Endodermal cell (in vitro differentiated cells): ENCODE data around the gene TBC1D20. TPM values are rescaled to one million over a fixed set of nuclear protein-coding genes. Genes with fewer than 3 reads are reported as not detected.
"Not testable (repeated sequence)": the region's sequence is repeated elsewhere in the genome, so short reads cannot be mapped to it uniquely, and the experiment has no call there.

Source experiments
- DNase-seq: peaks from one replicate; pipeline ENCODE4 v3.0.0-alpha.2; 2017
- H3K27ac ChIP-seq: 2 replicates; pipeline ENCODE4 v1.5.1; 2013; ENCODE audit warnings: mild to moderate bottlenecking, low read depth, low read length, moderate library complexity
- H3K27me3 ChIP-seq: 2 replicates; pipeline ENCODE4 v1.6.1; 2013; ENCODE audit warnings: mild to moderate bottlenecking, low read length, moderate library complexity; ENCODE audit not compliant: insufficient read depth, control insufficient read depth, poor library complexity, severe bottlenecking
- H3K36me3 ChIP-seq: 2 replicates; pipeline ENCODE4 v1.7.0; 2013; ENCODE audit warnings: mild to moderate bottlenecking, low read length, moderate library complexity; ENCODE audit not compliant: control insufficient read depth, insufficient read depth
- H3K4me1 ChIP-seq: one replicate; pipeline ENCODE4 v1.7.0; 2013; ENCODE audit warnings: low read length; ENCODE audit not compliant: control insufficient read depth, insufficient read depth
- H3K4me3 ChIP-seq: 2 replicates; pipeline ENCODE4 v1.5.1; 2013; ENCODE audit warnings: mild to moderate bottlenecking, low read length, moderate library complexity
- H3K9ac ChIP-seq: 2 replicates; pipeline ENCODE4 v1.6.1; 2013; ENCODE audit warnings: mild to moderate bottlenecking, low read length, moderate library complexity; ENCODE audit not compliant: poor library complexity, severe bottlenecking; ENCODE audit errors: extremely low read depth
- H3K9me3 ChIP-seq: 2 replicates; pipeline ENCODE4 v1.6.1; 2013; ENCODE audit warnings: mild to moderate bottlenecking, low read length, moderate library complexity; ENCODE audit not compliant: control insufficient read depth
- H3K27ac Mint-ChIP-seq: 2 replicates; pipeline ENCODE4 v1.8.0; 2020; ENCODE audit warnings: mixed read lengths
- H3K27me3 Mint-ChIP-seq: 2 replicates; pipeline ENCODE4 v1.8.0; 2021; ENCODE audit warnings: mild to moderate bottlenecking, mixed read lengths; ENCODE audit not compliant: insufficient read depth
- H3K36me3 Mint-ChIP-seq: 2 replicates; pipeline ENCODE4 v1.8.0; 2020; ENCODE audit warnings: low read depth, mixed read lengths
- H3K4me1 Mint-ChIP-seq: 2 replicates; pipeline ENCODE4 v1.8.0; 2020; ENCODE audit warnings: mixed read lengths
- H3K4me3 Mint-ChIP-seq: 2 replicates; pipeline ENCODE4 v1.8.0; 2020; ENCODE audit warnings: mild to moderate bottlenecking, moderate library complexity, mixed read lengths
- H3K9me3 Mint-ChIP-seq: 2 replicates; pipeline ENCODE4 v1.8.0; 2020; ENCODE audit warnings: mild to moderate bottlenecking, mixed read lengths
- WGBS, 2 experiments: methylation state at CpG; one replicate each; pipeline versions ENCODE4 v1.1.5 to v1.1.7; 2013; ENCODE audit warnings: missing lambda C conversion rate in 2 of 2, mixed read lengths in 1 of 2; ENCODE audit not compliant: insufficient coverage in 1 of 2, insufficient read length in 1 of 2; 5-methylcytosine and 5-hydroxymethylcytosine counted together
- long read RNA-seq, 4 experiments: library from polyadenylated mRNA in 2 of 4; library from RNA in 1 of 4; library from capped mRNA in 1 of 4; stranded (forward) in 3 of 4; unstranded in 1 of 4; transcript quantifications; one replicate each; pipeline ENCODE4 v2.0.0, GENCODE V29; 2020 to 2021; ENCODE audit warnings: inconsistent platforms in 1 of 4
- polyA plus RNA-seq, 2 experiments: library from polyadenylated mRNA; stranded (reverse); fragments of 50-300 nt; gene quantifications; one replicate each; pipeline ENCODE4 v1.2.3, GENCODE V29; 2013
- total RNA-seq, 2 donors: library from RNA; stranded (reverse); fragmentation: NEBNext Ultra II Directional in 1 of 2; extraction: Animal tissue kit (Norgen Biotek cat#: 25700) in 1 of 2; gene quantifications; 2 replicates in 1 of 2; 3 replicates in 1 of 2; pipeline ENCODE4 v1.2.1, GENCODE V29; 2021
- TF ChIP-seq, protein P1 (sequence below): fragments of 200-600 bp; sonication (generic); conservative IDR thresholded peaks from 2 replicates; pipeline ENCODE4 v1.5.0; 2021; ENCODE audit warnings: antibody characterized with exemption, mild to moderate bottlenecking

Gene TBC1D20, protein sequence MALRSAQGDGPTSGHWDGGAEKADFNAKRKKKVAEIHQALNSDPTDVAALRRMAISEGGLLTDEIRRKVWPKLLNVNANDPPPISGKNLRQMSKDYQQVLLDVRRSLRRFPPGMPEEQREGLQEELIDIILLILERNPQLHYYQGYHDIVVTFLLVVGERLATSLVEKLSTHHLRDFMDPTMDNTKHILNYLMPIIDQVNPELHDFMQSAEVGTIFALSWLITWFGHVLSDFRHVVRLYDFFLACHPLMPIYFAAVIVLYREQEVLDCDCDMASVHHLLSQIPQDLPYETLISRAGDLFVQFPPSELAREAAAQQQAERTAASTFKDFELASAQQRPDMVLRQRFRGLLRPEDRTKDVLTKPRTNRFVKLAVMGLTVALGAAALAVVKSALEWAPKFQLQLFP
- 10 to 100 TPM; 24.9 to 28.0 TPM for total RNA-seq
- 24.5 TPM for polyA plus RNA-seq (2013, experiment 1 of 2)
- polyA plus RNA-seq (2013, experiment 2 of 2) = 23.7 TPM
- long read RNA-seq, experiment 1, partial matches to known transcripts = 0 of 5 reads
- long read RNA-seq, experiment 1, other reads (novel, unspliced or antisense) = 5 of 5 reads
- long read RNA-seq, experiment 2, full-length matches to known transcripts = 51 of 64 reads
- long read RNA-seq, experiment 2, partial matches to known transcripts = 5 of 64 reads
- long read RNA-seq, experiment 2, other reads (novel, unspliced or antisense) = 8 of 64 reads
- long read RNA-seq, experiment 3, partial matches to known transcripts = 2 of 6 reads
- long read RNA-seq, experiment 3, other reads (novel, unspliced or antisense) = 4 of 6 reads
- long read RNA-seq, experiment 4 = 0 reads

DNA sequence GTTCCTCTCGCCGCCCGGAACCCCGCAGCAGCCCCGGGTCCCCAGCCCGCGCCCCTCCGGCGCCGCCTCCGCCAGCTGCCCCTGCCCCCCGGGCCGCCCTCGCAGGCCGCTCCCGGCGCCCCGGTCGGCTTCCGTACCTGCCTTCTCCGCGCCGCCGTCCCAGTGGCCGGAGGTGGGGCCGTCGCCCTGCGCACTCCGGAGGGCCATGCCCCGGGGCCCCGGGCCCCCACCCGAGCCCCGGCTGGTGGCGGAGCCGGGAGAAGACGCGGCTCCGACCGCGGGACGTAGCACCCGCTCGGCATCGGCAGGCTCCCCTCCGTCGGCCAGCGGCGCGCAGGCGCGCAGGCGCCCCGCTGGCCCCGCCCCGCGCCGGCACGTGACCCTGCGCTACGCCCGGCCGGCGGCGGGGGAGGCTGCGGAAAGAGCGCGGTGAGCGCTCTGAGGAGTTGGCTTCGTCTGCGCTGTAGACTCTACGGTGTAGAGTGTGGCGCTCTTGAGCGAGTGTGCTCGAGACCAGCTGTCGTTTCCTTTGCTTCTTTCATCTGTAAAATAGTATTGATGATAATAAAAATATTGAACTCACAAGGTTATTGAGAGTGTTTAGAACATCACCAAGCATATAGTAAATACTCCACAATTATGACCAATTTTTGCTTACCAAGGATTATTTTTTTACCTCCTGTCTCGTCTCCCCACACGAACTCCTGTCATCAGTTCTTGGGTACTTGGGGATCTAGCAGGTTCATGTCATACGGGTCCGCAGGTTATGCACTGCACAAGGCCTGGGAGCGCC is at the start of gene TBC1D20:
Gene TBC1D20, minus strand, starts transcription at position 335 of the 793 bp plus-strand sequence. Its CDS starts 128 bp downstream, at position 207.
- Histone ChIP-seq H3K4me3 (peak within 1 kb of the TSS; percentile 92), H3K27ac (peak within 1 kb of the TSS; percentile 70), H3K9me3 (peaks cover 7% of the 10 kb centered on the region), H3K9ac (peak within 1 kb of the TSS; percentile 75), H3K4me1 (peaks cover 4% of the 10 kb centered on the region), H3K27me3 (peaks cover 16% of the 10 kb centered on the region), H3K36me3 (no peaks in the 10 kb centered on the region)
- H3K4me1 Mint-ChIP-seq = peaks cover 24% of the 10 kb centered on the region
- peak; percentile 91 for DNase-seq
- H3K4me3 Mint-ChIP-seq = peak within 1 kb of the TSS; percentile 72
- WGBS, 2 experiments = 2 to 28% methylated on average over 5 to 76 of the region's 80 CpGs
- H3K36me3 Mint-ChIP-seq = peaks cover 5% of the 10 kb centered on the region
- TF ChIP-seq, protein P1, sequence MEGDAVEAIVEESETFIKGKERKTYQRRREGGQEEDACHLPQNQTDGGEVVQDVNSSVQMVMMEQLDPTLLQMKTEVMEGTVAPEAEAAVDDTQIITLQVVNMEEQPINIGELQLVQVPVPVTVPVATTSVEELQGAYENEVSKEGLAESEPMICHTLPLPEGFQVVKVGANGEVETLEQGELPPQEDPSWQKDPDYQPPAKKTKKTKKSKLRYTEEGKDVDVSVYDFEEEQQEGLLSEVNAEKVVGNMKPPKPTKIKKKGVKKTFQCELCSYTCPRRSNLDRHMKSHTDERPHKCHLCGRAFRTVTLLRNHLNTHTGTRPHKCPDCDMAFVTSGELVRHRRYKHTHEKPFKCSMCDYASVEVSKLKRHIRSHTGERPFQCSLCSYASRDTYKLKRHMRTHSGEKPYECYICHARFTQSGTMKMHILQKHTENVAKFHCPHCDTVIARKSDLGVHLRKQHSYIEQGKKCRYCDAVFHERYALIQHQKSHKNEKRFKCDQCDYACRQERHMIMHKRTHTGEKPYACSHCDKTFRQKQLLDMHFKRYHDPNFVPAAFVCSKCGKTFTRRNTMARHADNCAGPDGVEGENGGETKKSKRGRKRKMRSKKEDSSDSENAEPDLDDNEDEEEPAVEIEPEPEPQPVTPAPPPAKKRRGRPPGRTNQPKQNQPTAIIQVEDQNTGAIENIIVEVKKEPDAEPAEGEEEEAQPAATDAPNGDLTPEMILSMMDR = peak; percentile 44
- H3K27me3 Mint-ChIP-seq = peaks cover 25% of the 10 kb centered on the region
- H3K27ac Mint-ChIP-seq = peak within 1 kb of the TSS; percentile 82
- peaks cover 12% of the 10 kb centered on the region for H3K9me3 Mint-ChIP-seq

DNA sequence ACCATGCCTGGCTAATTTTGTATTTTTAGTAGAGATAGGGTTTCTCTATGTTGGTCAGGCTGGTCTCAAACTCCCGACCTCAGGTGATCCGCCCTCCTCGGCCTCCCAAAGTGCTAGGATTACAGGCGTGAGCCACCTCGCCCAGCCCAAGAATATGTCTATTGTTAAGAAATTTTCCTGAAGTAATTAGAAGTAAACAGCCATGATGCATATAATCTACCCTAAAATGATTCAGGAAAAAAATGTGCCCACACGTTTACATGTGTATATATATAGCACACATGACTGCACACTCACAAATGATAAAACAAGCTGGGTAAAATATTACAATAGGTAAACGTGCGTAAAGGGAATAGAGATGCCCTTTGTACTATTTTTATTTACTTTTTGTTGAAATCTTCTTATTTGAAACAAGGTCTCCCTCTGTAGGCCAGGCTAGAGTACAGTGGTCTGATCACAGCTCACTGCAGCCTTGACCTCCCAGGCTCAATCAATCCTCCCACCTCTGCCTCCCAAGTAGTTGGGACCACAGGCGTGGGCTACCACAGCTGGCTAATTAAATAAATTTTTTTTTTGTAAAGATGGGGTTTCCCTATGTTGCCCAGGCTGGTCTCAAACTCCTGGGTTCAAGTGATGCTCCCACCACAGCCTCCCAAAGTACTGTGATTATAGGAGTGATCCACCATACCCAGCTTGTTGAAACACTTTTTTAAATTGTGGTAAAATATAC is 48.2 kb upstream of the TBC1D20 start:
- H3K27me3 ChIP-seq, H3K4me1 ChIP-seq, H3K9me3 Mint-ChIP-seq, H3K27me3 Mint-ChIP-seq, DNase-seq, H3K27ac ChIP-seq, H3K4me3 ChIP-seq, H3K9ac ChIP-seq, H3K4me3 Mint-ChIP-seq, H3K9me3 ChIP-seq, H3K4me1 Mint-ChIP-seq, H3K27ac Mint-ChIP-seq: not testable (repeated sequence)
- H3K36me3 Mint-ChIP-seq = peaks cover 52% of the 10 kb centered on the region
- peaks cover 66% of the 10 kb centered on the region for H3K36me3 ChIP-seq
- 99% methylated on average over 8 of the region's 9 CpGs; no CpG with 5 or more reads in 1 of the 2 experiments for WGBS, 2 experiments
- TF ChIP-seq, protein P1 = peak; percentile 32

DNA sequence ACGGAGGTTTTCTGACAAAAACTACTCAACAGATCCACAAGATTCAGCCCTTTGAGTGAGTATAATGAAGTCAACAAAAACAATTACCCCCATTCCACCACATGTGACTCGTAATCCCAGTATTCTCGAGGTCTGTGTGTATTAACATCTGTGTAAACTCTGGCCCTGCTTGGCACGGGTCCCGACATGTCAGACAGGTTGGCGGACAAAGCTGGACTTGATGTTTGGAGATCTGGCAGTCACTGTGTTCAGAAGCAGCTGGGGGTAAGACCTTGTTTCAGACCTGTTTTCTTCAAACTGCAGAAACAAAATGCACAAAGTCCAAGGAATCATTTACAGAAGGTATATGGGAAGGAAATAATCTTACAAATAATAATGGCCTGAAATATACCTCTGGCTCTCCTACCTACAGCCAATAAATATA is 46.0 kb upstream of the TBC1D20 start:
- H3K36me3 Mint-ChIP-seq = peaks cover 57% of the 10 kb centered on the region
- not testable (repeated sequence) for H3K27me3 Mint-ChIP-seq, H3K9me3 Mint-ChIP-seq, H3K4me1 Mint-ChIP-seq, H3K9me3 ChIP-seq, H3K27me3 ChIP-seq, H3K4me3 ChIP-seq, H3K4me1 ChIP-seq, H3K4me3 Mint-ChIP-seq, DNase-seq, H3K9ac ChIP-seq, H3K27ac Mint-ChIP-seq, H3K27ac ChIP-seq
- WGBS, 2 experiments = 96 to 100% methylated on average over 1 to 4 of the region's 6 CpGs
- H3K36me3 ChIP-seq = peaks cover 69% of the 10 kb centered on the region
